Skin of body (tissue), 2 donors: ENCODE measurements around the gene LNPK. TPM values are rescaled to one million over a fixed set of nuclear protein-coding genes. Genes with fewer than 3 reads are reported as not detected.
"Not testable (repeated sequence)": the region's sequence is repeated elsewhere in the genome, so short reads cannot be mapped to it uniquely, and the experiment has no call there.

Experiments used
- DNase-seq: peaks from one replicate; lab custom pipeline; 2025; lab: John Stamatoyannopoulos, UW
- total RNA-seq: library from RNA; depleted of rRNA; stranded (reverse); fragments of >200 nt; gene quantifications from one replicate; pipeline ENCODE4 v1.2.3, GENCODE V29; 2014

The LNPK gene
- total RNA-seq: 27.2 TPM

- peak; percentile 88 for DNase-seq
Measured at GRCh38 chr2:176001916-176002687, at the start of gene LNPK. LNPK (minus strand) TSS chr2:176002267; CDS start chr2:175995584, 6,683 bp downstream.

GRCh38 chr2:176039375-176039774 lies 37.3 kb upstream of the LNPK start:
- DNase-seq: no peak

- no peak for DNase-seq
Measured at GRCh38 chr2:176038694-176039093, 36.6 kb upstream of the LNPK start.

- no peak for DNase-seq
Measured at GRCh38 chr2:176035013-176035691, 33.1 kb upstream of the LNPK start.

- DNase-seq: no peak
Measured at GRCh38 chr2:176027806-176028205, 25.7 kb upstream of the LNPK start.

- DNase-seq: no peak
Measured at GRCh38 chr2:176025932-176026331, 23.9 kb upstream of the LNPK start.

GRCh38 chr2:176024083-176024482 lies 22.0 kb upstream of the LNPK start:
- DNase-seq: no peak

GRCh38 chr2:176022048-176022447 lies 20.0 kb upstream of the LNPK start:
- DNase-seq: no peak

GRCh38 chr2:176020400-176020799 lies 18.3 kb upstream of the LNPK start:
- DNase-seq: no peak

GRCh38 chr2:176018708-176019107 lies 16.6 kb upstream of the LNPK start:
- DNase-seq: no peak

- no peak for DNase-seq
Measured at GRCh38 chr2:176009445-176009844, 7.4 kb upstream of the LNPK start.

GRCh38 chr2:176004934-176005333 lies 2.9 kb upstream of the LNPK start:
- DNase-seq: no peak

- DNase-seq: no peak
Measured at GRCh38 chr2:176003958-176004357, 1.9 kb upstream of the LNPK start.

GRCh38 chr2:176002688-176003210 lies 682 bp upstream of the LNPK start:
- no peak for DNase-seq

- peak; percentile 53 for DNase-seq
Measured at GRCh38 chr2:176001281-176001915, 669 bp downstream of the LNPK start.

GRCh38 chr2:175999283-175999819 lies 2.7 kb downstream of the LNPK start:
- no peak for DNase-seq

GRCh38 chr2:175990099-175990498 lies 12.0 kb downstream of the LNPK start:
- DNase-seq: no peak

GRCh38 chr2:175987126-175987525 lies 14.9 kb downstream of the LNPK start:
- not testable (repeated sequence) for DNase-seq

GRCh38 chr2:175984846-175985245 lies 17.2 kb downstream of the LNPK start:
- DNase-seq: no peak

GRCh38 chr2:175981551-175981950 lies 20.5 kb downstream of the LNPK start:
- no peak for DNase-seq

GRCh38 chr2:175976391-175977157 lies 25.5 kb downstream of the LNPK start:
- DNase-seq: no peak
